Measurements from ENCODE around the gene CYBC1.
A peak's percentile ranks its signal among the peaks of the same experiment; 100 is the strongest.
"Not testable (repeated sequence)": the region's sequence is repeated elsewhere in the genome, so short reads cannot be mapped to it uniquely, and the experiment has no call there.

Gene CYBC1

GRCh38 chr17:82434216-82434565 lies 16.4 kb downstream of the CYBC1 start:
- no peak for DNase-seq (ENCODE audit: low read depth)

DNA sequence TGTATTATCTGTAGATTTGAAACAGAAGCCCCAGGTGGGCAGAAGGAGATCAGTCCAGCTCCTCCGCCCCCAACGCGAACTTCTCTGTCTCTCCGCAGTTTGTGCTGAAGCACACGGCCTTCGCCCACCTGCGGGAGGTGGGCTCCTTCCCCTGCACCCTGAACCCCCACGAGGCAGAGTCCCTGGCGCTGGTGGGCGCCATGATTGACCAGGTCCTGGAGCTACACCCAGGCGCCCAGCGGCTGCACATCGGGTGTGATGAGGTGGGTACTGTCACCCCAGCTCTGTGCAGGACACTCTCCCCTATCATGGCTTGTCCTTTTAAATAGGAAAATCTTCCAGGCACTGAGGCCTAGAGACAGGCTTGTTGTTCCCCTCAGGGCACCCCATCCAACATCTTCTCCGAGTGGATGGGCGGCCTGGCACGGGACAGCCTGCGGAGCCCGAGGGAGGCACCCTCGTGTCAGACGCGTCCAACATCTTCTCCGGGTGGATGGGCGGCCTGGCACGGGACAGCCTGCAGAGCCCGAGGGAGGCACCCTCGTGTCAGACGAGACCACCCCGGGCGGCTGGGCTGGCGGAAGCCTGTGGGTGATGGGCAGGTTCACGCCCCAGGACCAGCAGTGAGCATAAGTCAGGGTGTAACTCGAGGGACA lies 16.9 kb downstream of the CYBC1 start:
- no peak for DNase-seq (ENCODE audit: low read depth)

GRCh38 chr17:82432017-82432416 lies 18.5 kb downstream of the CYBC1 start:
- DNase-seq (ENCODE audit: low read depth) = no peak

GRCh38 chr17:82429824-82430223 lies 20.7 kb downstream of the CYBC1 start:
- DNase-seq (ENCODE audit: low read depth) = no peak

- DNase-seq (ENCODE audit: low read depth) = no peak
Observed at GRCh38 chr17:82428546-82428945, 22.0 kb downstream of the CYBC1 start.

DNA sequence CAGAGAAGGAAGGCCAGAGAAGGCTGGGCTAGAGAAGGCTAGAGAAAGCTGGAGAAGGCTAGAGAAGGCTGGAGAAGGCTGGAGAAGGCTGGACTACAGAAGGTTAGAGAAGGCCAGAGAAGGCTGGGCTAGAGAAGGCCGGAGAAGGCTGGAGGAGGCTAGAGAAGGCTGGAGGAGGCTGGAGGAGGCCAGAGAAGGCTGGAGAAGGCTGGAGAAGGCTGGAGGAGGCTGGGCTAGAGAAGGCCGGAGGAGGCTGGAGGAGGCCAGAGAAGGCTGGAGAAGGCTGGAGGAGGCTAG lies 25.7 kb downstream of the CYBC1 start:
- DNase-seq (ENCODE audit: low read depth) = no peak

DNA sequence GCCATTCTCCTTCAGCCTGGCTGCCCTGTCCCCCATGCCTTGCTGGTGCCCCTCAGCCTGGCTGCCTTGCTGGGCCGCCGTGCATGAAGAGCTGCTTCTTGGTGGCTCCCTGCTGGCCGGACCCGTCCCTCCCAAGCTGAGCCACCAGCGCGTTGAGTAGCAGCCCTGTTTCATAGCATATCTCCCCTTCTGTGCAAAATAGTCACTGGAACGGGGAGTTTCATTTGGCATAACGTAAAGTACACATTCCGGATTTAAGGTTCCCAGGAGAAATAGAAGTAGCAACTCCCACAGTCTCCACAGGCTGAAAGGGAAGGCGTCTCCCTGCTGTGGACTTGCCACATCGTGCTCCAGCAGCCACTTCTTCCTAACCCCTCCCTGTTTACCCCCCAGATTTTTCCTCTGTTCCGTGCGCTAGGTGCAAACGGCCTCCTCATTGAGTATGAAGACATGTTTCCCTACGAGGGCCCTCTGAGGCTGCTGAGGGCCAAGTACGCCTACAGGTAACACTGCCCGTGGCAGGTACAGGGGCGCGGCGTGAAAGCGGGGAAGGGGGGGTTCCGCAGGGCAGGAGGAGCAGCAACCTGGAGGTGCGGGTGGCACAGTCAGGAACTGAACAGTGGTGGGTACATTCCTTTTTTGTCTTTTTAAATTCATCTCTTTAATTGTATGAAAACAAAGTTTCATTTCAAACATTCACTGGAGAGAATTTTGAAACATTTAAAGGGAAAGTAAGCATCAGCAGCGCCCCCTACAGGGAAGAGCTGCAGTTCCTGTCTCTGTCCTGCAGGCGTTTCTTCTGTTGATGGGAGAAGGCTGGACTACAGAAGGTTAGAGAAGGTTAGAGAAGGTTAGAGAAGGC lies 26.3 kb downstream of the CYBC1 start:
- peak; percentile 45 for DNase-seq (ENCODE audit: low read depth)

DNA sequence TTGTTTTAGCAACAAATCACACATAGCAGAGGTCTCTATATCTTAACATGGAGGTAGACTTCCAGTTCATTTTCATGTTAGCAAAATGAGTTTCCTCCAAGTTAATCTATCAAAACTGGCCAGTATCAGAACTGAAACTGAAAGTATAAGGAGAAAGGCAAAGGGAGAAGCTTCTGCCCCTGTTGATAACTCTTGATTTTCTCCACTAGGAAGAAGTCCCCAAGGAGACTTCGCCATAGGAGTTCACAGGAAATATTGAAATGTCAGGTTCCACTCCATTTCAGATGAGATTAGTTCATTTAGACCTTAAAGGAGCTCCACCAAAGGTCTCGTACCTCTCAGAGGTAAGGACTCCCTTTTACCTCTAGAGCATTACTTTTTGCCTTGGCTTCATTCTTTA lies 31.0 kb downstream of the CYBC1 start:
- DNase-seq (ENCODE audit: low read depth) = no peak

DNA sequence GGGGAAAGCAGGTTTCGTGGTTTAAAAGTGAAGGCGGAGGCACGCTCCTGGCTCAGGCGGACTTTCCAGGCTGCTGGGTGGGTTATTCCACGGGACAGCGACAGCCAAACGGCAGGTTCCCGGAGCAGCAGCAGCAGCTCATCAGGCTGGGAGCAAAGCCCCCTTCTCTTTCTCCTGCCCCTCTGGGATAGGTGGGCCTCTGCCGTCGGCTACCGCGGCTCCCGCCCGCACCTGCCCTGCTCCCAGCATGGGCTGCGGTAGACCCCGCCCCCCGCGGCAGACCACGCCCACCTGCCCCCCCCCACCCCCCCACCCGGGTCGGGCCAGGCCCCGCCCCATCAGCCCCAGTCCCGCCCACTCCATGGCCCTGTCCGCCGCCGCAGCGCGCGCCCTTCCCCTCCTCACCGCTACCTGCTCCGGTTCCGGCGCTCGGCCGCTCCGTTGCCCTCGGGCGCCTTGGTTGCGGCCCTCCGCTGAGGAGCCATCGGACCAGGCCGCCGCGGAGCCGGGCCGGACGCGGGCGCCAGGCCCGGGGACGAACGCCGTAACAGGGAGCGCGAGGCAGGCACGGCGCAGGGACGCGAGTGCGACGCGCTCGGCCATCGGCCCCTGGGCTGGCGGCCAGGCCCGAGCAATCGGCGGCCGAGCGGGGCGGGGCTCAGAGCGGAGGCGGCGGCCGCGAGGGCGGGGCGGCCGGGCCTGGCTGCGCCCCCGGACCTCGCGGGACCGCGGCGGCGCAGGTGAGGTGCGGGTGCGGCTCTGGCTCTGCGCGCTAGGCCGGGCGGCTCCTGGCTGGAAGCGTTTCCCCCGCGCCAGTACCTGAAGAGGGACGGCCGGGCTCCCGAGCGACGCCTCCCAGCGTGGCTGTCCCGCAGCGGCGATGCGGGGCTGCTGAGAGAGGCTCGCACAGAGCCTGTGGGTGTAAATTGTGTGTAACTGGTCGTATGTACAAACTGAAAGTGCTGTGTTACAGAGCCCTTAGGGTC lies 32.3 kb downstream of the CYBC1 start, which contains the start of the genes HEXD and OGFOD3:
Gene HEXD, plus strand, starts transcription at position 347 of the 986 bp plus-strand sequence. CDS start 1,453 bp downstream, outside the sequence.
Gene OGFOD3, minus strand, starts transcription at position 586 of the 986 bp plus-strand sequence. Its CDS starts 101 bp downstream, at position 485.
- DNase-seq (ENCODE audit: low read depth) = peak; percentile 66

GRCh38 chr17:82416771-82417170 lies 33.8 kb downstream of the CYBC1 start:
- DNase-seq (ENCODE audit: low read depth) = no peak

DNA sequence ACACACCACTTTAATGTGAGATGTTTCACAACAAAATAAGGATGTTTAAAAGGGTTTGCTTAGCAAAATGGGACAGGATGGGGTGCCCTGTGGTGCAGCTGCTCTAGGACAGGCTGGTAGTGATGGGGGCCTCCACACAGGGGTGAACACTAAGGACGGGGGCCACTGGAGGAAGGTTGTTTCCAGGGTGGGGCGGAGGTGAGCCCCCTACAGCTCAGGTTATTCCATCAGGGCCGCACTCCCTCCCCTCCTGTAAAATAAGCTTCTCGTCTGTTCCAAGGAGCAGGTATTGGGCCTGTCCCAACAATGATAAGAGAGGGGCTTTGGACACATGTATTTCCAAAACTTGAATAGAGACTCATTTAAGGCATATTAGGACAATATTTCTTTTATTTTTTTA lies 34.3 kb downstream of the CYBC1 start:
- DNase-seq (ENCODE audit: low read depth) = no peak

GRCh38 chr17:82415786-82416185 lies 34.8 kb downstream of the CYBC1 start:
- no peak for DNase-seq (ENCODE audit: low read depth)

DNA sequence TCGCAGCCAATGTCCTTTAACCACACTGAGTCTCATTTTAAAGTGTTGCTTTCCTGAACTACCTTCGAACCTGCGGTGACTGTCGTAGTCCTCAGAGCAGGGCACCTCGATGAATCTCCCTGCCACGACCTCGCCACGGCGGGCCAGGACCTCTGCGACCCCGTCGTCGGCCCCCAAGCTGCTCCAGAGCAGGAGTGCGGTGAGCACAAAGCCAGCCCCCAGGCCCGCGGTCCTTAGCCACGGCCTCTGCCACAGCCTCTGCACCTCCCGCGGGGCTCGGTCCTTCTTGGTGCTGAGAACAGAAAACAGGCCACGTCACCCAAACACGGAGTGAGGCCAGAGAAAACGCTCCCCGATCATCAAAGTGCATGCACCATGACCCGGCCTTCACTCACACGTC lies 35.2 kb downstream of the CYBC1 start:
- no peak for DNase-seq (ENCODE audit: low read depth)

DNA sequence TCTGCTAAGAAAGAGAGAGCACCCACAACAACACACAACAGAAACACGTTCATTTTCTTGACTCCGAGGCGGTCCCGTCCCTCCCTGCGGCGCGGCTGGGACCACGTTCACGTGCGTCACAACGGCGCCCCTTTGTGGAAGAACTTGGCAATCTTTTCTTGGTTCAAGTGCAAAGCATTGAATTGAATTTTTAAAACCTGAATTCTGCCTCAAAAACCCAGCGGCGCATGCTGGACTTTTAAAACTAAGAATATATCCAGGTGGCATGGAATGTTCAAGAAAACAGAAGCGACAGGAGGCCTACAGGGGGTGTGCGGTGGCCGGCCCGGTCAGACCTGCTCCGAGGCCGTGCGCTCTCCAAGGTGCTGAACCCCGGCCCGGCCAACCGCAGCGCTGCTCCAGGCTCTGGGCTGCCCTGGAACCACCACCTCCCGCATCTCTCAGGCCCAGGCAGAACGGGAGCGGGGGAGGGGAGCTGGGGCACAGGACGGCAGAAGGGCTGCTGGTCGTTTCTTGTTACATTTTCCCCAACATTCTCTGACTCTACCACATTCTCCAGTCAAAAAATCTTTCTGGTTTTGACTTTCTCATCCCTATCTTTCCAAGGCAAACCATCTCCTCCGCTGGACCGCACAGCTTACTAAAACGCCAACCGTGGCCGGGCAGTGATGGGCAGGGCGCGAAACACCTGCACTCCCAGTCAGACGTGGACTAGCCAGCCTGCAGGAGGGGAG lies 35.8 kb downstream of the CYBC1 start:
- peak; percentile 52 for DNase-seq (ENCODE audit: low read depth)

GRCh38 chr17:82412535-82413520 lies 37.7 kb downstream of the CYBC1 start:
- DNase-seq (ENCODE audit: low read depth) = no peak

DNA sequence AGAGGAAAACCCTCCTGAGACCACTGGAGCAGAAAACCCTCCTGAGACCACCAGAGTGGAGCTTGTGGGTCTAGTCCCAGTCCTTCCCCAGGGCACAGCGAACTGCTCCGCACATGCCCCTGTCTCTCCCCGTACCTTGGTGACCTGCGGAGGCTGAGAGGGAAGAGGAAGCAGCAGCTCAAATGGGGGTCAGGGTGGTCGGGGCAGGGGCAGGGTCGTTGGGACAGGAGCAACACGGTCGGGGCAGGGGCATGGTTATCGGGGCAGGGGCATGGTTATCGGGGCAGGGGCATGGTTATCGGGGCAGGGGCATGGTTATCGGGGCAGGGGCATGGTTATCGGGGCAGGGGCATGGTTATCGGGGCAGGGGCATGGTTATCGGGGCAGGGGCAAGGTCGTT lies 38.5 kb downstream of the CYBC1 start:
- not testable (repeated sequence) for DNase-seq (ENCODE audit: low read depth)

DNA sequence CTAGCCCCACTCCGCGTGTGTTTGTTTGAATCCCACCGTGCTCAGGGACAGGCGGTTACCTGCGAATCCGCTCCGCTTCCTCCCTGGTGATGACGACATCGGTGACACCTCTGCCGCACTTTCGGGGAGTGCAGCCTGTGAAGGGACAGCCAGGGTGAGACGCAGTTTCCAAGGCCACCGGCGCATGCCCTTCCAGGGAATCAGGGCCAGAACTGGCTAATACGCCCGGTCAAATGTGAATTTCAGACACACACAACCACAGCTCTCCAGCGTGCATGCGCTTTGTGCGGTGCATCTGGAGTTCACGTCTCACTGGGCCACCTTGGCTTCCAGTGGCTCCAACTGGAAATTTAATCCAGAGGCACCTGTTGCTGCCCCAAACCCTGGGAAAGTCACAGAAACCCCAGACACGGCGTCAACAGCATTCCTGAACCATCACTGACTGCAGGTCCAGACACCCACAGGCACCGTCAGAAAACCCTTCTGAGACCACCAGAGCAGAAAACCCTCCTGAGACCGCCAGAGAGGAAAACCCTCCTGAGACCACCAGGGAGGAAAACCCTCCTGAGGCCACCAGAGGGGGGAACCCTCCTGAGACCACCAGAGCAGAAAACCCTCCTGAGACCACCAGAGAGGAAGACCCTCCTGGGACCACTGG lies 39.0 kb downstream of the CYBC1 start:
- DNase-seq (ENCODE audit: low read depth) = no peak

- no peak for DNase-seq (ENCODE audit: low read depth)
Observed at GRCh38 chr17:82410014-82410716, 40.4 kb downstream of the CYBC1 start.

DNA sequence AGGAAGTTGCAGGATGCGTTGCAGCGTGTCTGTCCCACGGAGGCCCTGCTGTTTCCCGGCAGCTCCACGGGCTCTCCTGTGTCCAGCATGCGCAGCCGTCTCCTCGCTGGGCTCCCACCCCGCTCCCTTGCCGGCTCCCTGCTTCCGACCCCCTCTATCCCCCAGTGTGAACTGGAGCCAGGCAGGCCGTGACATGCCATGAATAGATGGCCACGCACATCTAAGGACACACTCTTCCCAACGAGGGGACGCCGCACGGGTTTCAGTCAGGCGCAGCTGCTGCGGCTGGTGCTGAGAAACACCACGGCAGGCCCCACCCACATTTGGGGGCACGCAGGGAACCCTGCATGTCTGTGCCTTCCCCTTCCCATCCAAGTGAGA lies 41.6 kb downstream of the CYBC1 start:
- DNase-seq (ENCODE audit: low read depth) = no peak
